SK-N-SH treated with all-trans-retinoic acid at 6 μM for 48 hours (cell line): ENCODE measurements around the gene NTN5.

Experiments
- CSDC2 ChIP-seq: fragments of 250-450 bp; sonication (Bioruptor Pico); IDR thresholded peaks from 2 replicates; pipeline ENCODE4 v1.5.0; 2020; ENCODE audit warnings: mild to moderate bottlenecking, moderate library complexity
- RARB ChIP-seq: fragments of 250-450 bp; sonication (Bioruptor Pico); IDR thresholded peaks from 2 replicates; pipeline ENCODE4 v1.8.0; 2021; ENCODE audit warnings: mild to moderate bottlenecking, moderate library complexity
- ZFP30 ChIP-seq: fragments of 450-650 bp; formaldehyde crosslinking; IDR thresholded peaks from 2 replicates; pipeline ENCODE4 v1.5.0; 2022; ENCODE audit warnings: mild to moderate bottlenecking, moderate library complexity
- TF ChIP-seq, protein P1 (sequence below): fragments of 250-450 bp; sonication (Bioruptor Pico); IDR thresholded peaks from 2 replicates; pipeline ENCODE4 v1.8.0; 2020; ENCODE audit warnings: mild to moderate bottlenecking, moderate library complexity, borderline replicate concordance
- TF ChIP-seq, protein P2 (sequence below): fragments of 250-450 bp; sonication (Bioruptor Pico); IDR thresholded peaks from 2 replicates; pipeline ENCODE4 v1.5.1; 2020; ENCODE audit warnings: low read depth, mild to moderate bottlenecking, moderate library complexity

DNA sequence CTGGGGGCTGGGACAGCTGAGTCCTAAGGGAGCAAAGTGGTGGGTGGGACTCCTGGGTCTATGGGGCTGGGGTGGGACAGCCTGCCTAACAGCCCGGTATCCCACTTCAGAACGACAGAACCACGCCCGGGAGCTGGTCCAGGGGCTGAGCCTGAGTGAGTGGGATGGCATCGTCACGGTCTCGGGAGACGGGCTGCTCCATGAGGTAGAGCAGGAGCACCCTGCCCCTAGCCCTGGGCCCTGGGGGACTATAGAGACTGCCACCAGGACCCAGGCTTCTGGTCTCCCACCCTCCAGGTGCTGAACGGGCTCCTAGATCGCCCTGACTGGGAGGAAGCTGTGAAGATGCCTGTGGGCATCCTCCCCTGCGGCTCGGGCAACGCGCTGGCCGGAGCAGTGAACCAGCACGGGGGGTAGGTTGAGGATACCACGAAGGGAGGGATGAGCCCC is 44.9 kb downstream of the NTN5 start:
- TF ChIP-seq, protein P1, sequence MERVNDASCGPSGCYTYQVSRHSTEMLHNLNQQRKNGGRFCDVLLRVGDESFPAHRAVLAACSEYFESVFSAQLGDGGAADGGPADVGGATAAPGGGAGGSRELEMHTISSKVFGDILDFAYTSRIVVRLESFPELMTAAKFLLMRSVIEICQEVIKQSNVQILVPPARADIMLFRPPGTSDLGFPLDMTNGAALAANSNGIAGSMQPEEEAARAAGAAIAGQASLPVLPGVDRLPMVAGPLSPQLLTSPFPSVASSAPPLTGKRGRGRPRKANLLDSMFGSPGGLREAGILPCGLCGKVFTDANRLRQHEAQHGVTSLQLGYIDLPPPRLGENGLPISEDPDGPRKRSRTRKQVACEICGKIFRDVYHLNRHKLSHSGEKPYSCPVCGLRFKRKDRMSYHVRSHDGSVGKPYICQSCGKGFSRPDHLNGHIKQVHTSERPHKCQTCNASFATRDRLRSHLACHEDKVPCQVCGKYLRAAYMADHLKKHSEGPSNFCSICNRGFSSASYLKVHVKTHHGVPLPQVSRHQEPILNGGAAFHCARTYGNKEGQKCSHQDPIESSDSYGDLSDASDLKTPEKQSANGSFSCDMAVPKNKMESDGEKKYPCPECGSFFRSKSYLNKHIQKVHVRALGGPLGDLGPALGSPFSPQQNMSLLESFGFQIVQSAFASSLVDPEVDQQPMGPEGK (CRISPR knock-in tag), result no peak
- TF ChIP-seq RARB (CRISPR knock-in tag) (no peak), ZFP30 (CRISPR knock-in tag) (no peak), CSDC2 (CRISPR knock-in tag) (no peak)
- TF ChIP-seq, protein P2, sequence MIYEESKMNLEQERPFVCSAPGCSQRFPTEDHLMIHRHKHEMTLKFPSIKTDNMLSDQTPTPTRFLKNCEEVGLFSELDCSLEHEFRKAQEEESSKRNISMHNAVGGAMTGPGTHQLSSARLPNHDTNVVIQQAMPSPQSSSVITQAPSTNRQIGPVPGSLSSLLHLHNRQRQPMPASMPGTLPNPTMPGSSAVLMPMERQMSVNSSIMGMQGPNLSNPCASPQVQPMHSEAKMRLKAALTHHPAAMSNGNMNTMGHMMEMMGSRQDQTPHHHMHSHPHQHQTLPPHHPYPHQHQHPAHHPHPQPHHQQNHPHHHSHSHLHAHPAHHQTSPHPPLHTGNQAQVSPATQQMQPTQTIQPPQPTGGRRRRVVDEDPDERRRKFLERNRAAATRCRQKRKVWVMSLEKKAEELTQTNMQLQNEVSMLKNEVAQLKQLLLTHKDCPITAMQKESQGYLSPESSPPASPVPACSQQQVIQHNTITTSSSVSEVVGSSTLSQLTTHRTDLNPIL (CRISPR knock-in tag), result no peak
